ENCODE measurements around the gene YIPF1. TPM values are rescaled to one million over a fixed set of nuclear protein-coding genes. Genes with fewer than 3 reads are reported as not detected.
A peak's percentile ranks its signal among the peaks of the same experiment; 100 is the strongest.

YIPF1 gene
- total RNA-seq, 3 donors from 2014 or later: 23.4 to 37.3 (median 30.6) TPM

GRCh38 chr1:53871221-53871620 lies 18.4 kb downstream of the YIPF1 start:
- no peak for ATAC-seq

GRCh38 chr1:53869454-53870117 lies 20.0 kb downstream of the YIPF1 start:
- intact Hi-C loops (cut with DNase I, micrococcal nuclease): no loop called here
- H3K4me1 ChIP-seq (ENCODE audit: low read depth): no peaks in the 10 kb centered on the region
- DNase-seq (no peak), ATAC-seq (no peak)
- H3K36me3 ChIP-seq (ENCODE audit: low read depth): no peaks in the 10 kb centered on the region
- no peaks in the 10 kb centered on the region for H3K9me3 ChIP-seq
- H3K4me3 ChIP-seq: no peak overlapping the region
- TF ChIP-seq CTCF (IDR thresholded peaks at IDR 0.05): no peak

More at GRCh38 chr1:53871221-53871620, 18.4 kb downstream of the YIPF1 start:
- H3K36me3 ChIP-seq (ENCODE audit: low read depth): no peaks in the 10 kb centered on the region
- no peak for TF ChIP-seq CTCF (IDR thresholded peaks at IDR 0.05)
- no peaks in the 10 kb centered on the region for H3K4me1 ChIP-seq (ENCODE audit: low read depth)
- no peak for DNase-seq
- no peaks in the 10 kb centered on the region for H3K9me3 ChIP-seq
- intact Hi-C loops (cut with DNase I, micrococcal nuclease): no loop called here
- H3K4me3 ChIP-seq: no peak overlapping the region

- no peak overlapping the region for H3K4me3 ChIP-seq
- H3K9me3 ChIP-seq: no peaks in the 10 kb centered on the region
- H3K36me3 ChIP-seq (ENCODE audit: low read depth): no peaks in the 10 kb centered on the region
- peak; percentile 73 for ATAC-seq
- no peaks in the 10 kb centered on the region for H3K4me1 ChIP-seq (ENCODE audit: low read depth)
- DNase-seq: no peak
- intact Hi-C loops (cut with DNase I, micrococcal nuclease): no loop called here
- TF ChIP-seq CTCF (IDR thresholded peaks at IDR 0.05): no peak
Observed at GRCh38 chr1:53868565-53868964, 21.0 kb downstream of the YIPF1 start.

- no peak for ATAC-seq
- no peak for DNase-seq
- intact Hi-C loops (cut with DNase I, micrococcal nuclease): no loop called here
- Histone ChIP-seq H3K36me3 (ENCODE audit: low read depth) (peaks cover 9% of the 10 kb centered on the region), H3K4me1 (ENCODE audit: low read depth) (no peaks in the 10 kb centered on the region), H3K4me3 (no peak overlapping the region), H3K9me3 (no peaks in the 10 kb centered on the region)
- no peak for TF ChIP-seq CTCF (IDR thresholded peaks at IDR 0.05)
Observed at GRCh38 chr1:53862507-53862906, 27.1 kb downstream of the YIPF1 start.

GRCh38 chr1:53860967-53861411 lies 28.6 kb downstream of the YIPF1 start:
- Histone ChIP-seq H3K4me3 (no peak overlapping the region), H3K36me3 (ENCODE audit: low read depth) (peaks cover 9% of the 10 kb centered on the region), H3K9me3 (no peaks in the 10 kb centered on the region), H3K4me1 (ENCODE audit: low read depth) (no peaks in the 10 kb centered on the region)
- intact Hi-C loops (cut with DNase I, micrococcal nuclease): loop anchor here in 1 of 2 donors (2.0 kb wide), 1 partner anchor 88 kb away; no protein-coding TSS in a partner anchor
- TF ChIP-seq CTCF (IDR thresholded peaks at IDR 0.05): peak; percentile 49
- ATAC-seq (peak; percentile 81), DNase-seq (peak in 1 of 3 donors; percentile 64)

All from mucosa of descending colon (tissue), 3 donors.